Measurements from ENCODE around the gene MAP2K1. TPM values are rescaled to one million over a fixed set of nuclear protein-coding genes. Genes with fewer than 3 reads are reported as not detected.

The MAP2K1 gene
- total RNA-seq, 1 donor from 2014 or later: 27.3 TPM

DNA sequence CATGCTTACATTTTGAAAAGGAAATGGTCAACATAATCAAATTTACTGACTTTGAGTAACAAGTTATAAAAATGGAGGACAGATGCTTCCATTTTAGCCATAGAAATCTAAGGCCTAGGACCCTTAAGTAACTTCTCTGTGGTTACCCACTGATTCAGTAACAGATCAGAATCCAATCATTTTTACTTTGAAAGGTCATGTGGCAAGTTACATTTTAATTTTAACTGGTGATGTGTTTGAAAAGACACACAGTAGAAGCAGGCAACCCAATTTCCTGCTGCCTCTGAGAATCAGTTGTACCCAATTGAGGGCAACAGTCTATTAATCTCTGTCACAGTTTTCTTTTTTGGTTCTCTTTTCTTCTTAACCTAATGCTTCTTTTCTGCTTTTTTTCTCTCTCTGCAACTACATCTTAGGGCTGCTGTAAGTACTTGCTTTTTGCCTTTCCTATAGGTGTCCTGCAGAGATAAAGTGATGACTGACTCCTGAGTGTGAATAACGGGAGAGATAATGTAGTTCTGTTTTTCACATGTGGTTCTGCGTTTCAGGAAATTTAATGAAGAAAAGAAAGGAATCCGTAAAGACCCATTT, 121.7 kb downstream of the MAP2K1 start:
- Mint-ChIP-seq H3K4me3 (ENCODE audit: unreplicated experiment) (no peak overlapping the region), H3K9me3 (ENCODE audit: unreplicated experiment) (peaks cover 4% of the 10 kb centered on the region), H3K36me3 (ENCODE audit: unreplicated experiment) (no peaks in the 10 kb centered on the region), H3K27ac (ENCODE audit: unreplicated experiment) (no peak overlapping the region), H3K27me3 (ENCODE audit: unreplicated experiment) (peaks cover 2% of the 10 kb centered on the region), H3K4me1 (ENCODE audit: low read depth, unreplicated experiment) (peaks cover 6% of the 10 kb centered on the region)
- no peak for DNase-seq
- no peak for TF ChIP-seq CTCF (IDR thresholded peaks at IDR 0.05; ENCODE audit: partially characterized antibody, unreplicated experiment)

DNA sequence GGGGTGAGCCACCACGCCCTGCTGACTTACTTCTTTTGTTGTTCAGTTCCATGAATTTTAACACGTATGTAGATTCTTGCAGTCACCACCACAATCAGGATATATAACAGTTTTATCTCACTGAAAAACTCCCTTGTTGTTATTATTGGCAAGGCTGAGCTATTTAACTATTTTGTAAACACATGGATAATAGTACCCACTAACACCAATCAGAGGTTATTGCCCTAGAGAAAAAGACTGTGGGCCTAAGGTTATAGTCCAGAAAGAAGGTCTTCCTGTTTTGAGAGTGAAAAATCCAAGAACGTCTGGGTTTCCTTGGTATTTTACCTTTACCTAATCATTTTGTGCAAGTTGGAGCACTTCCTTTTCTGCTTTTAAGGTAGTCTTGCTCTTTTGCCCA, 127.9 kb downstream of the MAP2K1 start:
- H3K4me3 Mint-ChIP-seq (ENCODE audit: unreplicated experiment): no peak overlapping the region
- no peaks in the 10 kb centered on the region for H3K4me1 Mint-ChIP-seq (ENCODE audit: low read depth, unreplicated experiment)
- H3K36me3 Mint-ChIP-seq (ENCODE audit: unreplicated experiment): no peaks in the 10 kb centered on the region
- no peak overlapping the region for H3K27ac Mint-ChIP-seq (ENCODE audit: unreplicated experiment)
- H3K9me3 Mint-ChIP-seq (ENCODE audit: unreplicated experiment): no peaks in the 10 kb centered on the region
- DNase-seq: no peak
- TF ChIP-seq CTCF (IDR thresholded peaks at IDR 0.05; ENCODE audit: partially characterized antibody, unreplicated experiment): no peak
- peaks cover 1% of the 10 kb centered on the region for H3K27me3 Mint-ChIP-seq (ENCODE audit: unreplicated experiment)

GRCh38 chr15:66515901-66516322, 129.2 kb downstream of the MAP2K1 start:
- DNase-seq: no peak
- Mint-ChIP-seq H3K27me3 (ENCODE audit: unreplicated experiment) (peaks cover 1% of the 10 kb centered on the region), H3K4me1 (ENCODE audit: low read depth, unreplicated experiment) (no peaks in the 10 kb centered on the region), H3K36me3 (ENCODE audit: unreplicated experiment) (no peaks in the 10 kb centered on the region), H3K9me3 (ENCODE audit: unreplicated experiment) (no peaks in the 10 kb centered on the region), H3K27ac (ENCODE audit: unreplicated experiment) (no peak overlapping the region), H3K4me3 (ENCODE audit: unreplicated experiment) (no peak overlapping the region)
- no peak for TF ChIP-seq CTCF (IDR thresholded peaks at IDR 0.05; ENCODE audit: partially characterized antibody, unreplicated experiment)

- no peak for TF ChIP-seq CTCF (IDR thresholded peaks at IDR 0.05; ENCODE audit: partially characterized antibody, unreplicated experiment)
- no peak for DNase-seq
- Mint-ChIP-seq H3K9me3 (ENCODE audit: unreplicated experiment) (no peaks in the 10 kb centered on the region), H3K27me3 (ENCODE audit: unreplicated experiment) (no peaks in the 10 kb centered on the region), H3K4me1 (ENCODE audit: low read depth, unreplicated experiment) (no peaks in the 10 kb centered on the region), H3K27ac (ENCODE audit: unreplicated experiment) (no peak overlapping the region), H3K36me3 (ENCODE audit: unreplicated experiment) (no peaks in the 10 kb centered on the region), H3K4me3 (ENCODE audit: unreplicated experiment) (no peak overlapping the region)
Measured at GRCh38 chr15:66523926-66524325, 137.2 kb downstream of the MAP2K1 start.

DNA sequence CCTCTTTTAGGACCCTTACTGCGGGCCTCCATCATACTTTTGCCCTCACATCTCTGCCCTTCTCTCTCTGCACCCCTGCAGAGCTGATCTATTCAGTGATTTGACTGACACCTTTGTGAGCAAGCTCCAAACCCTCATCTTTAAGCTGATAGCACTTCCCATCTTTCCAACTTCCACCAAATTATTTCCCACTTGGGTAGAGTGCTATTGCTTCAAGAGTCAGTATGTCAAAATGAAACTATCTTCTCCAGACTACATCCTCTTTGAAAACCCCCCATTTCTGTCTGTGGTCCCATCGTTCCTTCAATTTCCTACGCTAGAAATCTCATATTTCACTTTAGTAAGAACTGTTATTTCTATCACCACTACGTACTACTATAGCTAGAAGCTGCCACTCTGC, 138.1 kb downstream of the MAP2K1 start:
- no peaks in the 10 kb centered on the region for H3K4me1 Mint-ChIP-seq (ENCODE audit: low read depth, unreplicated experiment)
- no peak for TF ChIP-seq CTCF (IDR thresholded peaks at IDR 0.05; ENCODE audit: partially characterized antibody, unreplicated experiment)
- no peaks in the 10 kb centered on the region for H3K36me3 Mint-ChIP-seq (ENCODE audit: unreplicated experiment)
- no peaks in the 10 kb centered on the region for H3K27me3 Mint-ChIP-seq (ENCODE audit: unreplicated experiment)
- DNase-seq: no peak
- no peak overlapping the region for H3K4me3 Mint-ChIP-seq (ENCODE audit: unreplicated experiment)
- H3K9me3 Mint-ChIP-seq (ENCODE audit: unreplicated experiment): no peaks in the 10 kb centered on the region
- no peak overlapping the region for H3K27ac Mint-ChIP-seq (ENCODE audit: unreplicated experiment)
